Mesangial cell (primary cell): Measurements from ENCODE around the gene MARS2. TPM values are rescaled to one million over a fixed set of nuclear protein-coding genes. Genes with fewer than 3 reads are reported as not detected.

Experiments
- total RNA-seq: library from RNA; depleted of rRNA; stranded (reverse); fragments of >200 nt; gene quantifications from 2 replicates; pipeline ENCODE4 v1.2.3, GENCODE V29; 2015

The MARS2 gene
- total RNA-seq: 7.1 and 7.5 TPM in 2 replicates

GRCh38 chr2:197705121-197705911 lies at the start of gene MARS2:
MARS2 (plus strand) TSS chr2:197705369; CDS start chr2:197705406, 37 bp downstream.

GRCh38 chr2:197675246-197675645 lies 29.9 kb upstream of the MARS2 start, which contains the start of gene RFTN2:
RFTN2 (minus strand) TSS chr2:197675587; CDS start chr2:197675458, 129 bp downstream.

Other genes with a start within 250 kb of the MARS2 start
- 92.3 and 241 TPM in 2 replicates for gene HSPD1, start 205.5 kb upstream of the MARS2 start, total RNA-seq
- gene HSPE1, start 205.0 kb upstream of the MARS2 start, total RNA-seq: 30.3 and 127 TPM in 2 replicates
- gene MOB4, start 189.3 kb upstream of the MARS2 start, total RNA-seq: 14.6 and 19.7 TPM in 2 replicates
- gene RFTN2, start 29.8 kb upstream of the MARS2 start, total RNA-seq: 0.16 and 1.0 TPM in 2 replicates
- gene BOLL, start 80.0 kb downstream of the MARS2 start, total RNA-seq: not detected in 2 replicates
- under 0.01 and 0.51 TPM in 2 replicates for gene PLCL1, start 99.2 kb downstream of the MARS2 start, total RNA-seq